Eye (tissue), 1 donor: ENCODE results near the gene ABHD16B.
"Not testable (repeated sequence)": the region's sequence is repeated elsewhere in the genome, so short reads cannot be mapped to it uniquely, and the experiment has no call there.

Experiments used
- DNase-seq: peaks from one replicate; pipeline ENCODE4 v3.0.0-alpha.2; 2015

ABHD16B gene

GRCh38 chr20:63856098-63856511, 5.2 kb upstream of the ABHD16B start:
- DNase-seq: no peak

GRCh38 chr20:63857764-63858392, 3.4 kb upstream of the ABHD16B start:
- DNase-seq: peak; percentile 46

GRCh38 chr20:63858393-63859165, 2.7 kb upstream of the ABHD16B start:
- DNase-seq: peak; percentile 51

GRCh38 chr20:63859166-63859699, 2.1 kb upstream of the ABHD16B start:
- DNase-seq: no peak

GRCh38 chr20:63860325-63861051, 810 bp upstream of the ABHD16B start:
- no peak for DNase-seq

- no peak for DNase-seq
These were observed 943 bp downstream of the ABHD16B start for GRCh38 chr20:63861981-63862901.

- no peak for DNase-seq
These were observed 1.9 kb downstream of the ABHD16B start for GRCh38 chr20:63863021-63863797.

GRCh38 chr20:63863798-63864544, 2.7 kb downstream of the ABHD16B start:
- peak; percentile 82 for DNase-seq

- no peak for DNase-seq
These were observed 3.3 kb downstream of the ABHD16B start for GRCh38 chr20:63864545-63864977.

GRCh38 chr20:63864978-63865640, 3.8 kb downstream of the ABHD16B start, which contains the start of gene TPD52L2:
TSS of gene TPD52L2 (plus strand) at chr20:63865270. CDS start at chr20:63865366, 96 bp downstream.
- peak; percentile 99 for DNase-seq

GRCh38 chr20:63867042-63867441, 5.7 kb downstream of the ABHD16B start:
- DNase-seq: not testable (repeated sequence)

GRCh38 chr20:63868264-63868663, 7.0 kb downstream of the ABHD16B start:
- DNase-seq: no peak

GRCh38 chr20:63873477-63873971, 12.2 kb downstream of the ABHD16B start:
- no peak for DNase-seq

GRCh38 chr20:63874241-63874640, 12.9 kb downstream of the ABHD16B start:
- DNase-seq: not testable (repeated sequence)

- DNase-seq: no peak
These were observed 15.3 kb downstream of the ABHD16B start for GRCh38 chr20:63876489-63877036.

GRCh38 chr20:63877755-63878470, 16.6 kb downstream of the ABHD16B start:
- DNase-seq: no peak

- DNase-seq: peak; percentile 34
These were observed 17.8 kb downstream of the ABHD16B start for GRCh38 chr20:63878899-63879663.

- not testable (repeated sequence) for DNase-seq
These were observed 19.6 kb downstream of the ABHD16B start for GRCh38 chr20:63880901-63881300.
